HTR-8/SVneo (cell line): ENCODE data around the gene COQ9.

Experiments
- DNase-seq: peaks from one replicate; pipeline ENCODE4 v3.0.0; 2011; ENCODE audit warnings: low spot score, mixed read lengths; ENCODE audit not compliant: insufficient read length
- FAIRE-seq: peaks from 2 replicates; lab custom pipeline; 2011; peaks lifted over from hg19 to GRCh38; lab: Jason Lieb, UNC

COQ9 gene

GRCh38 chr16:57505169-57505568 lies 57.9 kb downstream of the COQ9 start:
- no peak for DNase-seq
- FAIRE-seq, result no peak

DNA sequence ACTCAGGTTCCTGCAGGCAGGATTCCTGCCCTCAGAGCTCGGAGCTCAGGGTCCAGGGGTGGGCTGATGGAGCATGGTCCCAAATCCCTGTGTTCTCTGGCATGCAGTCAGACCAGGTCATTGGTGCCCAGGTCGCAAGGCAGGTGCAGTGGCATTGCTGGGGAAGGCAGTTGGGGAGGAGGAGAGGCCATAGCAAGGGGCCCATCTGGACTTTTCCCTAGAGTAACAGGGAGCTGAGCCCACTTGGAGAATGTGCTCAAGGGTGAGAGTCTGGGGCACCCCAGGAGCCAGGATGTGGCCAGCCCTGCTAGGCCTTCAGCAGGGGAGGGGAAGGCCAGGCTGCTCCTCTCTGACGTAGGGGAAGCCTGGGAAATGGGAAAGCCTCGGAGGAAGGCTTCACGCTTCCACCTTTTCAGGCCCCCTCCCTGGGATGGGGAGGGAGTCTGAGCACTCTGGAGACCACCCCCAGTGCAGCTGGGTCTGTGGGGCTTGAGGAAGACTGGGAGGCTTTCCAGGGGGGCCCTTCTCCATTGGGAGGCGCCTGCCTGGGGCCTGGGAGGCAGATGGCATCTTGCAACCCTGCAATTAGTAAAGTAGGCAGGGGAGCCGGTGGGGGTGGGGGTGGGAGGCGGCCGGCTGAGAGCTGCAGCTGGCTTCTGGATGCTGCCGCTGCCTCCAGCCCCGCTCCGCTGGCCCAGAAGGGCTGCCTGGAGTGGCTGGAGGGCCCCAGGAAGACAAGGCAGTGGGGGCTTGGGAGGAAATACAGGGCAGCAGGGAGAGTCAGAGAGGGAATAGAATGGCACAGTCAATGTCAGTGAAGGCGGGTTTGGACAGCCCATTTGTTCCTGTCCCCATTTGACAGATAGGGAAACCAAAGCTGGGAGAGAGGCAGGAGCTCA lies 60.1 kb downstream of the COQ9 start:
- FAIRE-seq, result no peak
- DNase-seq, result no peak

- FAIRE-seq, result no peak
- DNase-seq, result no peak
These were observed 60.8 kb downstream of the COQ9 start for GRCh38 chr16:57508035-57508425.

- no peak for FAIRE-seq
- DNase-seq, result no peak
These were observed 62.1 kb downstream of the COQ9 start for GRCh38 chr16:57509231-57509923.

DNA sequence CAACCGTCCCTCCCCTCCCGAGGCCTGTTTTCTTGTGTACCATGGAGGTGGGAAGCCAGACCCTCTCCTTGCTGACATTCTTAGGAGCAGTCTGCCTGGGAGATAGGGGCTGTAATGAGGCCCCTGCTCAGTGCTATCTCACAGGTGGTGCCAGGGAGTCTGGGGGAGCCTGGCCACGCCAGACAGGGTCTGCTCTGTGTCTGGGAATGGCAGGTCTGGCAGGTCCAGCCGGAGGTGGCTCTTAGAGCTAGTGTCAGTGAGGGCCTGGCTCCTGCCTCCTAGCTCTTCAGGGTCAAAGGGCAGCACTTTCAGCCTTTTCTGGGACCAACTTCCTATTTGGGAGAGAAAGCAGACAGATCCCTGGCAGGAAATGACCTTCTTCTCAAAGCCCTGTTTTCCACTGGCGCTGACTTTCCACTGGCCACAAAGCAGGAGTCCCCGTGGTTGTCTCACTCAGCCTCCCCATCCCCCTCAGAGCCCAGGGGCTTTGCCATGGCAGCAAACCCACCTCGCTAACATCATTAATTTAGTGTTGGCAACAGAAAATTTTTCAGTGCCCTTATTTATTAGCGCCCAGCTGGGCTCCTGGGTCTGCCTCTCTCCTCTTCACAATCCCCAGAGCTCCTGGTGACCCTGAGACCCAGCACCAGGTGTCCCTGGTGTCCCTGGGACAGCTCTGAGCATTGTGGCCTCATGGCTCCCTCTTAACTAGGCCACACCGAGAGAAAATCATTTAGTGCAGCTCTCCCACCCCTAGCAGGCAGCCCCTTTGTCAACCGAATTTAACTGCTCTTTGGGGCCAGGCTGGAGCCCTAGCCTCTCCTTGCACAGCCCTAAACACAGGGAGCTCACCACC lies 63.0 kb downstream of the COQ9 start:
- FAIRE-seq, result no peak

More for the DNA sequence above, 63.0 kb downstream of the COQ9 start:
- DNase-seq, result no peak
